ENCODE data around the gene LPO.

Gene LPO

GRCh38 chr17:58235821-58236220, 2.6 kb upstream of the LPO start:
- H3K4me3 ChIP-seq (ENCODE audit: low read depth, low read length), result no peak overlapping the region
- TF ChIP-seq CTCF (IDR thresholded peaks at IDR 0.05; ENCODE audit: borderline replicate concordance, insufficient read depth, low read depth, low read length), result no peak

- no peak for TF ChIP-seq CTCF (IDR thresholded peaks at IDR 0.05; ENCODE audit: borderline replicate concordance, insufficient read depth, low read depth, low read length)
- no peak overlapping the region for H3K4me3 ChIP-seq (ENCODE audit: low read depth, low read length)
These were observed 2.0 kb upstream of the LPO start for GRCh38 chr17:58236394-58236793.

- H3K4me3 ChIP-seq (ENCODE audit: low read depth, low read length), result no peak overlapping the region
- no peak for TF ChIP-seq CTCF (IDR thresholded peaks at IDR 0.05; ENCODE audit: borderline replicate concordance, insufficient read depth, low read depth, low read length)
These were observed 1.6 kb downstream of the LPO start for GRCh38 chr17:58239987-58240386.

GRCh38 chr17:58242171-58242784, 3.9 kb downstream of the LPO start:
- TF ChIP-seq CTCF (IDR thresholded peaks at IDR 0.05; ENCODE audit: borderline replicate concordance, insufficient read depth, low read depth, low read length), result no peak
- H3K4me3 ChIP-seq (ENCODE audit: low read depth, low read length), result no peak overlapping the region

GRCh38 chr17:58244963-58245362, 6.6 kb downstream of the LPO start:
- no peak for TF ChIP-seq CTCF (IDR thresholded peaks at IDR 0.05; ENCODE audit: borderline replicate concordance, insufficient read depth, low read depth, low read length)
- no peak overlapping the region for H3K4me3 ChIP-seq (ENCODE audit: low read depth, low read length)

GRCh38 chr17:58245428-58246103, 7.2 kb downstream of the LPO start:
- TF ChIP-seq CTCF (IDR thresholded peaks at IDR 0.05; ENCODE audit: borderline replicate concordance, insufficient read depth, low read depth, low read length), result no peak

GRCh38 chr17:58246104-58246740, 7.8 kb downstream of the LPO start:
- no peak overlapping the region for H3K4me3 ChIP-seq (ENCODE audit: low read depth, low read length)
- TF ChIP-seq CTCF (IDR thresholded peaks at IDR 0.05; ENCODE audit: borderline replicate concordance, insufficient read depth, low read depth, low read length), result no peak

More at GRCh38 chr17:58245428-58246103, 7.2 kb downstream of the LPO start:
- no peak overlapping the region for H3K4me3 ChIP-seq (ENCODE audit: low read depth, low read length)
